Right cardiac atrium (tissue), 5 donors: Measurements from ENCODE around the gene RAB11FIP4. TPM values are rescaled to one million over a fixed set of nuclear protein-coding genes. Genes with fewer than 3 reads are reported as not detected.

Source experiments
- ATAC-seq, 2 donors: fragments of 200-7000 bp; cut with Tn5 transposase; one replicate each; pipeline versions ENCODE4 v1.8.0 to v1.9.1; 2020; ENCODE audit warnings: moderate library complexity in 2 of 2, mild to moderate bottlenecking in 1 of 2
- DNase-seq, 3 donors: peaks; one replicate each; pipeline ENCODE4 v3.0.0-alpha.2; 2020
- H3K27ac ChIP-seq: one replicate; pipeline ENCODE4 v1.5.1; 2013; ENCODE audit warnings: mild to moderate bottlenecking, low read length, control low read depth, moderate library complexity
- H3K27me3 ChIP-seq: one replicate; pipeline ENCODE4 v1.6.1; 2013; ENCODE audit not compliant: control insufficient read depth, insufficient read depth
- H3K4me1 ChIP-seq: one replicate; pipeline ENCODE4 v1.6.1; 2013; ENCODE audit warnings: low read length; ENCODE audit not compliant: control insufficient read depth, insufficient read depth
- H3K4me3 ChIP-seq: one replicate; pipeline ENCODE4 v1.5.1; 2013; ENCODE audit warnings: low read length, control low read depth
- H3K9me3 ChIP-seq: one replicate; pipeline ENCODE4 v1.6.1; 2013; ENCODE audit warnings: low read length; ENCODE audit not compliant: control insufficient read depth
- WGBS: extraction: QIAGEN DNeasy Blood & Tissue Kit; methylation state at CpG from one replicate; pipeline ENCODE4 v1.1.7; 2013; 5-methylcytosine and 5-hydroxymethylcytosine counted together
- intact Hi-C, 4 donors: fragments of 100-400 bp; cut with DNase I; formaldehyde crosslinking; loops; one replicate each; pipeline versions ENCODE4 v1.11.0 to v1.14.0; 2022 to 2023
- polyA plus RNA-seq: library from polyadenylated mRNA; stranded (reverse); fragments of 200-250 nt; gene quantifications from one replicate; pipeline ENCODE4 v1.2.3, GENCODE V29; 2013
- total RNA-seq, 4 donors: library from RNA; stranded (reverse); fragmentation: NEBNext Ultra II Directional; extraction: Animal tissue kit (Norgen Biotek cat#: 25700); gene quantifications; one replicate each; pipeline ENCODE4 v1.2.1, GENCODE V29; 2021
- donor health status: healthy with polysubstance abuse.
- donor health status: DM: no; HTN: yes; CAD: no.
- donor health status: DM: no; HTN: no; CAD: no.
- donor health status: DM: no; HTN: yes; CAD: no; lungs with severe emphysema.
- donor health status: DM: yes; HTN: yes; CAD: no.

Gene RAB11FIP4
- total and polyA plus RNA-seq, 5 donors, result 2.8 to 12.3 (median 7.7) TPM

- Histone ChIP-seq H3K4me1 (no peaks in the 10 kb centered on the region), H3K27ac (no peak overlapping the region), H3K9me3 (no peaks in the 10 kb centered on the region), H3K4me3 (no peak overlapping the region), H3K27me3 (no peaks in the 10 kb centered on the region)
- ATAC-seq (no peak), DNase-seq (no peak)
- intact Hi-C loops, result no loop called here
- WGBS, result 81% methylated on average over 9 of the region's 9 CpGs
These were observed 99.3 kb downstream of the RAB11FIP4 start for GRCh38 chr17:31490671-31491375.

DNA sequence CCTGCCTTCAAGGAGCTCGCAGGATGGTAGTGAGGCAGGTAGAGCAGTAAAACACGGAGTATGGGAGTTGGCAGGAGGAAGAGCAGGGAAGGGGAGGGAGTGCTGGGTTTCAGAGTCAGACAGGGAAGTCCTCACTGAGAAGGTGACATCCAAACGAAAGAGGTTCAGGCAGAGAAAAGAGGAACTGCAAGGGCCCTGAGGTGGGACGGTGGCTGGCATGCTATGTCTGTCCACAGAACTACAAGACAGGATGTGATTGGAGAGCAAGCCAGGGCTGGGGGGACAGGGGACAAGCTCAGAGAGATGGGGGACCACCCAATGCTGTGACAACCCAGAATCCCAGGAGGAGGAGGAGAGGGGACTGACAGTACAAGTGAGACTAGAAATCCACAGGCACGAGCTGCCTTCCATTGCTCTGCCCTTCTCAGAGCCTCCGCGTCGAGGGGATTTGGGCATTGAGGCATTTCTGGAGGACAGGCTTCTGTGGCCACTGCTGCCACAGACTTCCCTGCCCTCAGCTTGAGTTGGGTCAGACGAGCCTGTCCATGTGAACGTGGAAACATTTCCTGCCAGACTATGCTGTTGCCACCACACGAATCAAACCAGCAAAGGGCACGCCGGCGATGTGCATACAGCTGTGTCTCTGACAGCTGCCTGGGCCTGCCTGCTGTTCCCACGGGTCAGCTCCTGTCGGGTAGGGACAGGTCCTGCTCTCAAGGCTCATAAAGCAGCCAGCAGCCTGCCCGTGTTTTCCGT, 100.1 kb downstream of the RAB11FIP4 start:
- ATAC-seq (no peak), DNase-seq (no peak)
- Histone ChIP-seq H3K27ac (no peak overlapping the region), H3K4me3 (no peak overlapping the region), H3K4me1 (no peaks in the 10 kb centered on the region), H3K27me3 (no peaks in the 10 kb centered on the region), H3K9me3 (no peaks in the 10 kb centered on the region)
- intact Hi-C loops, result no loop called here
- 65% methylated on average over 18 of the region's 18 CpGs for WGBS

DNA sequence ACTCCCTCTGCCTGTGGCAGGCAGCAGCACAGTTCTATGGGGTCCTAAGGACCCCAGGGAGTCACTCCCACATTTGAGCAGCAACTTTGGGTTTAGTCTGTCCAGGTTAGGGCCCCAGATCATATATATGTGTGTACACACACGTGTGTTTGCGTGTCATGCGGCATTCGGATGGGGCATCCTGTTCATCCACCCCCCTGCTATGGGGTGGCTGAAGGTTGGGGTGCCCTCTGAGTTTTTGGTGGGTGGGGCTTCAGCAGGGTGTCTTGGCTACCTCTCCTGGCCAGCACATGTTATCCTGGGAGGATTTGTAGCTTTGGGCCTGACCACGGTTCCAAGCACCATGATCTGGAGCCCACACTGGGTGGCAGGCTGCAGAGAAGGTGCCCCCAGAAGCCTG, 100.7 kb downstream of the RAB11FIP4 start:
- Histone ChIP-seq H3K27me3 (no peaks in the 10 kb centered on the region), H3K4me1 (no peaks in the 10 kb centered on the region), H3K27ac (no peak overlapping the region), H3K9me3 (no peaks in the 10 kb centered on the region), H3K4me3 (no peak overlapping the region)
- intact Hi-C loops, result no loop called here
- WGBS, result 90% methylated on average over 5 of the region's 5 CpGs
- DNase-seq (no peak), ATAC-seq (no peak)

DNA sequence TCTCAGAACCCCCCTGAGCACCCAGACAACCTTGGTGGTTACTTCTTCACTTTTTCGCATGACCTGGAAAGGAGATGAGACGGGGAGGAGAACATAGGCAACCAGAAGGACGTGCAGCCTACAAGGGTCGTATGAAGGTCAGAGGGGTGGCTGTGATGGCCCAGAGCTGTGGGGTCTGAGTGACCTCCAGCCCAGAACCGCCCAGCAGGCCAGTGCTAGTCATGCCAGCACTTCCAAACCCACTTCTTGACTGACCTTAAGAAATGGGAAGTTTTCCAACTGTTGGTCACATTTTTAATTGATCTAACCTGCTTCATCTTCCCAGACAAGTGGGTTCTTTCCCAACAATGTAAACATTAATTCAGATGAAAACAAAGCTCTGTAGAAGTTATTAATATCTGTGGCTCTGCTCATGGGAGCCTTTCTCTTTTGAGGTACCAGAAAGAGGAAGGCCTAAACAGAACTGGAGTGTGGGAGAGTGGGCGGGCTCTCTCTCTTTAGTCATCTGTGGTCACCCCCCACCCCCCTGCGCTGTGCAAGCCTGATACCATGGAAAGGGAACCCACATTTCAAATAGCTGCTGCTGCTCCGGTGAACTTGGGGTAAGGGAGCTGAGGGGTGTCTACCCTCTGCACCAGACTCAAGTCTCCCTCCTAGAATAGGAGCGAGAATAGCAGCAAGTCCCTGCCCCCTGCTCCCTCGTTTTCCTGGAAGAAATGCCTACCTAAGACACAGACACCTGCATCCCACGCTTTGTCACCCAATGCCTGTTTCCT, 101.6 kb downstream of the RAB11FIP4 start:
- ATAC-seq, result no peak
- Histone ChIP-seq H3K27me3 (no peaks in the 10 kb centered on the region), H3K9me3 (no peaks in the 10 kb centered on the region), H3K4me1 (no peaks in the 10 kb centered on the region), H3K4me3 (no peak overlapping the region), H3K27ac (no peak overlapping the region)
- intact Hi-C loops, result no loop called here
- WGBS, result 83% methylated on average over 11 of the region's 11 CpGs
- peak in 1 of 3 donors; percentile 77 for DNase-seq

- intact Hi-C loops, result no loop called here
- H3K4me3 ChIP-seq, result no peak overlapping the region
- ATAC-seq, result no peak
- no peaks in the 10 kb centered on the region for H3K4me1 ChIP-seq
- no peak overlapping the region for H3K27ac ChIP-seq
- no peak for DNase-seq
- H3K27me3 ChIP-seq, result no peaks in the 10 kb centered on the region
- 85% methylated on average over 9 of the region's 9 CpGs for WGBS
- H3K9me3 ChIP-seq, result no peaks in the 10 kb centered on the region
These were observed 102.2 kb downstream of the RAB11FIP4 start for GRCh38 chr17:31493656-31494155.

- no peak overlapping the region for H3K27ac ChIP-seq
- WGBS, result 77% methylated on average over 12 of the region's 12 CpGs
- intact Hi-C loops, result no loop called here
- H3K9me3 ChIP-seq, result no peaks in the 10 kb centered on the region
- DNase-seq (no peak), ATAC-seq (no peak)
- no peak overlapping the region for H3K4me3 ChIP-seq
- H3K4me1 ChIP-seq, result no peaks in the 10 kb centered on the region
- H3K27me3 ChIP-seq, result no peaks in the 10 kb centered on the region
These were observed 103.0 kb downstream of the RAB11FIP4 start for GRCh38 chr17:31494259-31495021.

DNA sequence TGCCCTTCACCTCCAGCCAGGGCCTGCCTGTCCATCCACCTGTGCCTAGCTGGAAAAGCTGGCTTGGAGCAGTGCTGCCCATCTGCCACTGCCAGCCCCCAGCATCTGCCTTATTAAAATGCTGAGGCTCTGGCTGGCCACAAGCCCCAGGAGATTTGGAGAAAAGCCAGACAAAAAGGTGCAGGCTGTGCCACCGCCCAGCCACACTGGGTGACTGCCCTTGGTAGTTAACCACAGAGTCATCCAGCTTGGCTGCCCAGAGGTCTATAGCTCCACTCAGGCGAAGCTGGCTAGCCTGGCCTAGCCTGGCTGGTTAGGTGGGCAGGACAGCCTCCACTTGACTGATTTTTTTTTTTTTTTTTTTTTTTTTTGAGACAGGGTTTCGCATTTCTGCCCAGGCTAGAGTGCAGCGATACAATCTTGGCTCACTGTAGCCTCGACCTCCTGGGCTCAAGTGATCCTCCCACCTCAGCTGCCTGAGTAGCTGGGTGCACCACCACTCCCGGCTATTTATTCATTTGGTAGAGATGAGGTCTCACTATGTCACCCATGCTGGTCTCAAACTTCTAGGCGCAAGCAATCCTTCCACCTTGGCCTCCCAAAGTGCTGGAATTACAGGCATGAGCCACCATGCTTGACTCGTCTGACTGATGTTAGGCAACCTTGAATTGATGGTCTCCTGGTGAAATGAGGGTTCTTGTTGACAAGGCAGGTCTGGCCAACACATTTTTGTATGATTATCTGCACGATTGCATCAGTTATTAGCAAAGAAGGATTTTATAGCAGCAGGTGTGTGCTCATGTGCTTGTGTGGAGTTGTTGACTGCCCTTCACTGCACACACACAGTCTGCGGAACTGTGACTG, 103.8 kb downstream of the RAB11FIP4 start:
- intact Hi-C loops, result no loop called here
- ATAC-seq (no peak), DNase-seq (no peak)
- no peak overlapping the region for H3K4me3 ChIP-seq
- no peaks in the 10 kb centered on the region for H3K4me1 ChIP-seq
- H3K27me3 ChIP-seq, result no peaks in the 10 kb centered on the region
- no peak overlapping the region for H3K27ac ChIP-seq
- WGBS, result 89% methylated on average over 10 of the region's 10 CpGs
- H3K9me3 ChIP-seq, result no peaks in the 10 kb centered on the region

DNA sequence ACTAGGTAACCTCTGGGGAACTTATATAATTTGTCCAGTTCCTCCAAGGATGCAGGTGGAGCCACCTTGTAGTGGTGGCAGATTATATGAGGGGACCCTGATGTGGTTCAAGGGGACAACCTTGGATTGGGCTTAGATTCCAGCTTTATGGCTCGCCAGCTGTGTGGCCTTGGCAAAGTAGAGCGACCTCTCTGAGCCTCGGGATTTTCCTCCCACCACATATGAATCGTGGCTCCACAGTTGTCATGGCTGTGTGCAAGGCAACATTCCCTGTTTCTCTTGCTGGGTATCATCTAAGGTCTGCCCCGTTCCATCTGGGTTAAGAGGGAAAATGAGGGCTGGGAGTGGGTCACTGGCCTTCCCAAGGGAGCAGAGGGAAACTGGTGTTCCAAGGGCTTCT, 104.6 kb downstream of the RAB11FIP4 start:
- no peak for ATAC-seq
- Histone ChIP-seq H3K4me3 (no peak overlapping the region), H3K9me3 (no peaks in the 10 kb centered on the region), H3K4me1 (no peaks in the 10 kb centered on the region), H3K27me3 (no peaks in the 10 kb centered on the region), H3K27ac (no peak overlapping the region)
- DNase-seq, result no peak
- intact Hi-C loops, result no loop called here
- 86% methylated on average over 5 of the region's 5 CpGs for WGBS

DNA sequence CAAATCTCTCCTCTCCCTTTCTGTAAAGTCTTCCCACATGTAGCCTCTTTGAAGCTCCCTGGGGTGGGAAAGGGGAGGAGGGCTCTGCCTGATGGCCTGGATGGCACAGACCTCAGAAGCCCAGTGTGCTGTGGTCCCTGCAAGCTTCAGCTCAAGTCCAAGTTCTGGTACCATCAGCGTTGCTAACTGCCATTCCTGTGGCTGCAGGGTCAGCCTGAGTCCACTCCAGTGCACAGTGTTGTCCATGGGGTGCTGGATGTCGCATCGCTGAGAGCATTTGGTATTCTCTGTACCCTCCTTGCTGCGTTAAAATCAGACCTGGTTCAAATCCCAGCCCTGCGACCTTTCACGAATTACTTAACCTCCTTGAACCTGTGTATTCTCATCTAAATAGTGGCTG, 105.1 kb downstream of the RAB11FIP4 start:
- Histone ChIP-seq H3K4me1 (no peaks in the 10 kb centered on the region), H3K4me3 (no peak overlapping the region), H3K9me3 (no peaks in the 10 kb centered on the region), H3K27me3 (no peaks in the 10 kb centered on the region), H3K27ac (no peak overlapping the region)
- intact Hi-C loops, result no loop called here
- ATAC-seq, result no peak
- no peak for DNase-seq
- WGBS, result 84% methylated on average over 6 of the region's 6 CpGs

DNA sequence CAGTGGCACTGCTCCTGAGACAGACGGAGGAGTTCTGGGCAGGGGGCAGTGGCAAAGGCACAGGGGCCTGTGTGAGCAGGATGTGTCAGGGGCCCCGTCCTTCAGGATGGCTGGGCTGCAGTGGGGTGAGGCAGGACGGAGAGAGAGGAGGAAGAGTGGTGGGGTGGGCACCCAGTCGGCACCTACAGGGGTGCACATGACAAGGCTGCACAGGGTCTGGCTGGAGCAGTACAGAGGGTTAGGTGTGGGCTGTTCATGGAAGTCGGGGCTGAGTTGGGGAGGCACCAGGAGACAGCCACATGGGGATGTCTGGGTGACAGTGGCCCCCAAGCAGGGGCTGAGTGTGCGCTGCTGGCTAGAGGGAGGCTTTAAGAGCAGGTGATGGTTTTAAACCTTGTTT, 106.0 kb downstream of the RAB11FIP4 start:
- Histone ChIP-seq H3K4me1 (no peaks in the 10 kb centered on the region), H3K27ac (no peak overlapping the region), H3K9me3 (no peaks in the 10 kb centered on the region), H3K4me3 (no peak overlapping the region), H3K27me3 (no peaks in the 10 kb centered on the region)
- ATAC-seq (no peak), DNase-seq (no peak)
- intact Hi-C loops, result no loop called here
- 79% methylated on average over 6 of the region's 6 CpGs for WGBS
